HFFc6 (cell line): ENCODE results near the gene CIZ1. TPM values are rescaled to one million over a fixed set of nuclear protein-coding genes. Genes with fewer than 3 reads are reported as not detected.

Source experiments
- DNase-seq: peaks from one replicate; pipeline ENCODE4 v3.0.0-alpha.2; 2018
- H3K27ac Mint-ChIP-seq: 2 replicates; pipeline ENCODE4 v1.8.0; 2020; ENCODE audit warnings: mild to moderate bottlenecking, mixed read lengths
- H3K27me3 Mint-ChIP-seq: 2 replicates; pipeline ENCODE4 v1.8.0; 2021; ENCODE audit warnings: mild to moderate bottlenecking, moderate library complexity, mixed read lengths; ENCODE audit not compliant: insufficient read depth
- H3K36me3 Mint-ChIP-seq: 2 replicates; pipeline ENCODE4 v1.8.0; 2021; ENCODE audit warnings: low read depth, mixed read lengths
- H3K4me1 Mint-ChIP-seq: 2 replicates; pipeline ENCODE4 v1.8.0; 2020; ENCODE audit warnings: low read depth, mixed read lengths
- H3K4me3 Mint-ChIP-seq: 2 replicates; pipeline ENCODE4 v1.8.0; 2020; ENCODE audit warnings: mild to moderate bottlenecking, moderate library complexity, mixed read lengths
- H3K9me3 Mint-ChIP-seq: 2 replicates; pipeline ENCODE4 v1.8.0; 2020; ENCODE audit warnings: mild to moderate bottlenecking, mixed read lengths
- CTCF ChIP-seq: fragments of 200-600 bp; sonication (generic); IDR thresholded peaks from 2 replicates; pipeline ENCODE4 v1.5.0; 2021; ENCODE audit warnings: antibody characterized with exemption, mild to moderate bottlenecking
- total RNA-seq, 6 experiments: library from RNA; stranded (reverse); fragmentation: NEBNext Ultra II Directional; extraction: Animal tissue kit (Norgen Biotek cat#: 25700); gene quantifications; 2 replicates in 1 of 6; 3 replicates in 5 of 6; pipeline ENCODE4 v1.2.3, GENCODE V29; 2021

Gene CIZ1
- total RNA-seq, 6 experiments from 2014 or later, result 119 to 168 (median 148) TPM

DNA sequence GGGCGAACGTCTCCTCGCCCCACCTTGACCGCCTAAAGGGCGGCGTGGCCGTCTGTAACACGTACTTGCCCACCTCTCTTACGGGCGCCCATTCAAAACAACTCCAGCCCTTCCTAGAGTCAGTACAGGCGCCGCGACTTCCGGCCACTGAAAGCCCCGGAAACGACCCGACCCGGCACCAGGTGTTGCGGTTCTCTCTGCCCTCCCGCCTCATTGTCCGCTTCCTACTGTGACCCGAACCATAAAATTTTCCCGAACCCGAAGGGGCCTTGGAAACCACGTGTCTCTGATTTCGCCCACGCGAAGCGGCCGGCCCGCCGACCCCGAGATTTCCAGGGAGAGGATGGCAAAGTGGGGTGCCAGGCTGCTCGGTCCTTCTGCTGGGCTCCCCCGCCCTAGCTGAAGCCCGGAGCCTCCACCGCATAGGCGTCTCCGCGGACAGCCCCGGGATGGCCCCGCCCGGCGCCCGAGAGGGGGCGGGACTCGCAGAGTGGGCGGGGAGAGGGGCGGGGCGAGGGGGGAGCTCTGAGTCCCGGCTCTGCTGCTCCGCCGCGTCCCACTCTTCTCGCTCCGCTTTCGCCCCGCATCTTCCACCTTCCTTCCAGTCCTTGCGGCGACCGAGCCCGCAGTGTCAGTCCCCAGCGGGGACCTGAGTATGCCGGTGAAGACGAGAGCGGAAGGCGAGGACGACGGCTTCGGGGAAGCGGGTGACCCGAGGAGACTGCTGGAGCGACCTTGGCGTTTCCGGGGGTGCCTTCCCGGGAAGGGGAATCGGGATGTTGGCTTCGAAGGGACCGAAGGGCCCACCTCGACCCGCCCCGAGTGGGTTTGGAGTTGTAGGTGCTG, 63.2 kb downstream of the CIZ1 start:
- peak; percentile 78 for DNase-seq
- H3K27ac Mint-ChIP-seq, result peak overlapping the region; percentile 96
- peaks cover 13% of the 10 kb centered on the region for H3K27me3 Mint-ChIP-seq
- H3K4me1 Mint-ChIP-seq, result peaks cover 28% of the 10 kb centered on the region
- no peaks in the 10 kb centered on the region for H3K9me3 Mint-ChIP-seq
- H3K36me3 Mint-ChIP-seq, result no peaks in the 10 kb centered on the region
- H3K4me3 Mint-ChIP-seq, result peak overlapping the region; percentile 99
- TF ChIP-seq CTCF, result no peak

DNA sequence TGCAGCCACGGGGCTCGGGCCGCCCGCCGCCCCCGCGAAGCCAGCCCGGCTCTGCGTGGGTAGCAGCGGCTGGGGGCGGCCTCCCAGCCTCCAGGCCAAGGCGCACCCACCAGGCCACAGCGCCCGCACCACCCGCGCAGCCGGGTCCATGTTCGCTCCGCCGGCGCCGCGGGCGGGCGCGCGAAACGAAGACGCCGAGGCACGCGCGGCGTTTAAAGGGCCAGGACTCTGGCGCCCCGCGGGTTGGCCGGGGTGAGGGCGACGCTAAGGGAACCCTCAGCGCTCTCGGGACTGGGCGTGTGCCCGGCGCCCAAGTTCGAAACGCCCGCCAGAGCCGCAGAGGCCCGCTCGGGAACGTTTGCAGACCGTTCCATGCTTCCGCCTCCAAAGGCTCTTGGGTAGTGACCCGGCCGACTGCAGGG, 63.8 kb downstream of the CIZ1 start, which contains the start of gene PTGES2:
TSS of gene PTGES2 (minus strand) at position 162 of the 422 bp plus-strand sequence. CDS start at position 150, 12 bp downstream.
- Mint-ChIP-seq H3K4me1 (peaks cover 28% of the 10 kb centered on the region), H3K4me3 (peak within 1 kb of the TSS; percentile 99), H3K27me3 (peaks cover 6% of the 10 kb centered on the region), H3K36me3 (no peaks in the 10 kb centered on the region), H3K27ac (peak within 1 kb of the TSS; percentile 96), H3K9me3 (no peaks in the 10 kb centered on the region)
- TF ChIP-seq CTCF, result no peak
- DNase-seq, result peak; percentile 71

GRCh38 chr9:128125580-128126354, 65.6 kb downstream of the CIZ1 start:
- Mint-ChIP-seq H3K36me3 (no peaks in the 10 kb centered on the region), H3K27ac (peak overlapping the region; percentile 33)

GRCh38 chr9:128124873-128125579, 66.3 kb downstream of the CIZ1 start:
- Mint-ChIP-seq H3K4me1 (peaks cover 28% of the 10 kb centered on the region), H3K4me3 (peak overlapping the region; percentile 88; the same call in 1 of the 2 replicates), H3K9me3 (no peaks in the 10 kb centered on the region), H3K27ac (no peak overlapping the region), H3K36me3 (no peaks in the 10 kb centered on the region), H3K27me3 (no peaks in the 10 kb centered on the region)
- peak; percentile 23 for DNase-seq
- peak; percentile 78 for TF ChIP-seq CTCF

More at GRCh38 chr9:128125580-128126354, 65.6 kb downstream of the CIZ1 start:
- DNase-seq, result no peak
- Mint-ChIP-seq H3K9me3 (no peaks in the 10 kb centered on the region), H3K4me3 (peak overlapping the region; percentile 88), H3K4me1 (peaks cover 28% of the 10 kb centered on the region), H3K27me3 (no peaks in the 10 kb centered on the region; the same call in 1 of the 2 replicates)
- no peak for TF ChIP-seq CTCF

DNA sequence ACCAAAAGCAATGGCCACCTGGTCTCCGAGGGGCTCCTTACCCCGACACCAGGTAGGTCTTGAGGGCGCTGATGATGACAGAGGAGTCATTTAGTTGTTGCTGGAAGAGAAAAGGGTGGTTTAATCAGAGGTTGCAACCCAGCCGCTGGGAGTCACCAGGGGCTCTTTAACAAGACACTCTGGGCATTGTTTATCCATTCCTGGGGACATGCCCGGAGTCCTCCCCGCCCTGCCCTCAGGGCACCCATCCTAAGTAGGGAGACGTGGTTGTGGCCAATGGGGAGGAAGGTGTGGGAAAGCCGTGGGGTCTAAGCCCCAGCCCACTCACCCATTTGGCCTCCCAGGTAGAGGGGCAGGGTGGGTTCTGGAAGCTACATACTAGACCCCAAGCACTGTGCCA, 66.9 kb downstream of the CIZ1 start:
- Mint-ChIP-seq H3K9me3 (no peaks in the 10 kb centered on the region), H3K4me1 (peaks cover 26% of the 10 kb centered on the region), H3K27ac (no peak overlapping the region), H3K36me3 (no peaks in the 10 kb centered on the region), H3K27me3 (no peaks in the 10 kb centered on the region), H3K4me3 (no peak overlapping the region)
- no peak for TF ChIP-seq CTCF
- DNase-seq, result no peak
